Measurements from ENCODE around the gene MTSS2. TPM values are rescaled to one million over a fixed set of nuclear protein-coding genes. Genes with fewer than 3 reads are reported as not detected.

Gene MTSS2
- total RNA-seq, 1 donor from 2014 or later = 83.9 TPM

GRCh38 chr16:70657956-70658355 is 27.9 kb downstream of the MTSS2 start:
- peaks cover 7% of the 10 kb centered on the region for H3K36me3 ChIP-seq
- H3K9me3 ChIP-seq (replicated peaks) = no peaks in the 10 kb centered on the region
- H3K4me3 ChIP-seq = no peak overlapping the region
- H3K27ac ChIP-seq (replicated peaks) = no peak overlapping the region
- intact Hi-C loops (cut with micrococcal nuclease) = no loop called here
- no peaks in the 10 kb centered on the region for H3K27me3 ChIP-seq (ENCODE audit: low read depth)
- TF ChIP-seq, protein P1, sequence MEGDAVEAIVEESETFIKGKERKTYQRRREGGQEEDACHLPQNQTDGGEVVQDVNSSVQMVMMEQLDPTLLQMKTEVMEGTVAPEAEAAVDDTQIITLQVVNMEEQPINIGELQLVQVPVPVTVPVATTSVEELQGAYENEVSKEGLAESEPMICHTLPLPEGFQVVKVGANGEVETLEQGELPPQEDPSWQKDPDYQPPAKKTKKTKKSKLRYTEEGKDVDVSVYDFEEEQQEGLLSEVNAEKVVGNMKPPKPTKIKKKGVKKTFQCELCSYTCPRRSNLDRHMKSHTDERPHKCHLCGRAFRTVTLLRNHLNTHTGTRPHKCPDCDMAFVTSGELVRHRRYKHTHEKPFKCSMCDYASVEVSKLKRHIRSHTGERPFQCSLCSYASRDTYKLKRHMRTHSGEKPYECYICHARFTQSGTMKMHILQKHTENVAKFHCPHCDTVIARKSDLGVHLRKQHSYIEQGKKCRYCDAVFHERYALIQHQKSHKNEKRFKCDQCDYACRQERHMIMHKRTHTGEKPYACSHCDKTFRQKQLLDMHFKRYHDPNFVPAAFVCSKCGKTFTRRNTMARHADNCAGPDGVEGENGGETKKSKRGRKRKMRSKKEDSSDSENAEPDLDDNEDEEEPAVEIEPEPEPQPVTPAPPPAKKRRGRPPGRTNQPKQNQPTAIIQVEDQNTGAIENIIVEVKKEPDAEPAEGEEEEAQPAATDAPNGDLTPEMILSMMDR (IDR thresholded peaks at IDR 0.05; ENCODE audit: borderline replicate concordance) = no peak
- H3K4me1 ChIP-seq = peaks cover 22% of the 10 kb centered on the region
- no peak for DNase-seq

DNA sequence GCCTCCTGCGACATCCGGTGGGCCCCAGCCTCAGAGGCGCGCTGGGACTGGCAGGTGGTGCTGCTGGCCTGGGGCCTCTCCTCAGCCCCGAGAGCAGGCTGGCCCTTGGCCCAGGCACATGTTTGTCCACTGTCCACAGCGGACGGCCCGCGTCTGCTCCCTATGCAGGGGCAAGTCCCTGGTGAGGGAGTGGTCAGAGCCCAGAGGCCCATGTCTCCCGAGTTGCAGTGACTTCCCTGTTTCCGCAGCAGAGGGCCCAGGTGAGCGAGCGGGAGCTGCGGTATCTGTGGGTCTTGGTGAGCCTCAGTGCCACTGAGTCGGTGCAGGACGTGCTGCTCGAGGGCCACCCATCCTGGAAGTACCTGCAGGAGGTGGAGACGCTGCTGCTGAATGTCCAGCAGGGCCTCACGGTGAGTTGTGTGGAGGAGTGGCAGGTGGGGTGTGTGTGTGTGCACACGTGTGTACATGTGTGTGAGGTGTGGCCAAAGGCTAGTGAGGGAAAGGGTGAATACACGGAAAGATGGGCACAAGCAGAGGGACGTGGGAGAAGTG is 29.1 kb downstream of the MTSS2 start:
- no peak overlapping the region for H3K4me3 ChIP-seq
- H3K9me3 ChIP-seq (replicated peaks) = no peaks in the 10 kb centered on the region
- H3K4me1 ChIP-seq = peaks cover 11% of the 10 kb centered on the region
- intact Hi-C loops (cut with micrococcal nuclease) = no loop called here
- H3K27ac ChIP-seq (replicated peaks) = no peak overlapping the region
- TF ChIP-seq, protein P1 (IDR thresholded peaks at IDR 0.05; ENCODE audit: borderline replicate concordance) = no peak
- peaks cover under 1% of the 10 kb centered on the region for H3K36me3 ChIP-seq
- no peak for DNase-seq
- H3K27me3 ChIP-seq (ENCODE audit: low read depth) = no peaks in the 10 kb centered on the region

- TF ChIP-seq, protein P1 (IDR thresholded peaks at IDR 0.05; ENCODE audit: borderline replicate concordance) = no peak
- H3K4me1 ChIP-seq = peaks cover 10% of the 10 kb centered on the region
- no peaks in the 10 kb centered on the region for H3K9me3 ChIP-seq (replicated peaks)
- intact Hi-C loops (cut with micrococcal nuclease) = no loop called here
- H3K27me3 ChIP-seq (ENCODE audit: low read depth) = no peaks in the 10 kb centered on the region
- H3K27ac ChIP-seq (replicated peaks) = no peak overlapping the region
- H3K4me3 ChIP-seq = no peak overlapping the region
- no peaks in the 10 kb centered on the region for H3K36me3 ChIP-seq
- DNase-seq = no peak
Observed at GRCh38 chr16:70656065-70656711, 29.7 kb downstream of the MTSS2 start.

DNA sequence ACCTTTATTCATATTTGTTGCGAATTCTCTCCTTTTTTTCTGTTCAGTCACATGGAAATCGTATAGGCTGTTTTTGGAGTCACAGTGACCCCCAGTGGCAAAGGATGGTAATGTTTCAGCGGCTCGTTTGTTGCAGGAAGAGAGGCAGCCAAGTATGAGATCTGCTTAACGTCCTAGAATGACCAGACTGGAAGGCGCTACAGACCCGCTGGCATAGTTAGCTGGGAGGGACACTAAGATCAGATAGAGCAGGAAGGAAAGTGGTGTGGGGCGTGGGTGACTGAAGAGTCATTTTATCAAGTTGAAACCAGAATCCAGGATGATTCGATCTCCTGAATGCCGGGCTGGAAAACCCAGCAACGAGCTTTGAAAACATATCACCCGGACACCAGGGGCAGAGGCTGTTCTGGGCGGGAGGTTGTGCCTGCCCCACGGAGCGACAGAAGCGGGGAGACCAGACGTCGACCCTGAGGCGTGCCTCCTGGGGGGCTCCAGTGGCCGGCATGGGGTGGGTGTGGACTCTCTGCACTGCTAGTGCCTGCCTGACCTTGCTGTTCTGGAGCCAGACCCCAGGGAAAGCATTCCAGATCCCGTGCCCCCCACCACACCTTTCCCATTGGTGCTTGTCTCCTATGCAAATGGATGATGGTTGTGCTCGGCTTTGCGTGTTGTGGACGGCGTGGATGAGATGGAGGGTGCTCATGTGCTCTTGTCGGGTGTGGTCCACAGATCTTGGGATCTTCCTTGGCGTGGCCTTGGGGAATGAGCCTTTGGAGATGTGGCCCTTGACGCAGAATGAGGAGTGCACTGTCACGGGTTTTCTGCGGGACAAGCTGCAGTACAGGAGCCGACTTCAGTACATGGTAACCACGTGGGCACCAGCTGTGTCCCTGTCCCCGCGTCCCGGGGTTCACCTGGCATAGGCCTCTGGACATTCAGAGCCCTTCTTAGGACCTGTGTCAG is 31.8 kb downstream of the MTSS2 start:
- H3K27me3 ChIP-seq (ENCODE audit: low read depth) = no peaks in the 10 kb centered on the region
- H3K4me3 ChIP-seq = peak overlapping the region; percentile 58

DNA sequence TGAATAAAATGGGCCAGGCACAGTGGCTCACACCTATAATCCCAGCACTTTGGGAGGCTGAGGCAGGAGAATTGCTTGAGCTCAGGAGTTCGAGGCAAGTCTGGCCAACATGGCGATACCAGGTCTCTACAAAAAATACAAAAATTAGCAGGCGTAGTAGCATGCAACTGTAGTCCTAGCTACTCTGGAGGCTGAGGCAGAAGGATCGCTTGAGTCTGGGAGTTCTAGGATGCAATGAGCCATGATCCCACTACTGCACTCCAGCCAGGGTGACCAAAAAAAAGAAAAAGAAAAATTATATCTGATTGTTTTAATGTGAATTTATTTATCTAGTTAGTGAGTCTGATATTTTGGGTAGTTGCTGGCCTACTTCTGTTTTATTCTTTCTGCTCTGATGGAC is 32.4 kb downstream of the MTSS2 start:
- no peak for DNase-seq
- TF ChIP-seq, protein P1 (IDR thresholded peaks at IDR 0.05; ENCODE audit: borderline replicate concordance) = no peak
- intact Hi-C loops (cut with micrococcal nuclease) = loop anchor here (5.0 kb wide), 1 partner anchor 126 kb away; no protein-coding TSS in a partner anchor
- H3K27ac ChIP-seq (replicated peaks) = no peak overlapping the region
- no peaks in the 10 kb centered on the region for H3K9me3 ChIP-seq (replicated peaks)
- H3K4me1 ChIP-seq = peaks cover 10% of the 10 kb centered on the region
- H3K36me3 ChIP-seq = no peaks in the 10 kb centered on the region
- H3K4me3 ChIP-seq = no peak overlapping the region
- H3K27me3 ChIP-seq (ENCODE audit: low read depth) = no peaks in the 10 kb centered on the region

More for the DNA sequence above, 31.8 kb downstream of the MTSS2 start:
- peak overlapping the region; percentile 61 for H3K27ac ChIP-seq (replicated peaks)
- TF ChIP-seq, protein P1 (IDR thresholded peaks at IDR 0.05; ENCODE audit: borderline replicate concordance) = peak; percentile 94
- intact Hi-C loops (cut with micrococcal nuclease) = loop anchor here (5.0 kb wide), 1 partner anchor 127 kb away; no protein-coding TSS in a partner anchor
- no peaks in the 10 kb centered on the region for H3K36me3 ChIP-seq
- H3K9me3 ChIP-seq (replicated peaks) = no peaks in the 10 kb centered on the region
- peak; percentile 79 for DNase-seq
- peaks cover 10% of the 10 kb centered on the region for H3K4me1 ChIP-seq
